DND-41 (cell line): ENCODE data around the gene SYNGR3.
"Not testable (repeated sequence)": the region's sequence is repeated elsewhere in the genome, so short reads cannot be mapped to it uniquely, and the experiment has no call there.

Source experiments
- CTCF ChIP-seq: IDR thresholded peaks from 2 replicates; pipeline ENCODE4 v1.5.1; 2012; ENCODE audit warnings: borderline replicate concordance, low read length, moderate library complexity, mild to moderate bottlenecking; ENCODE audit not compliant: poor library complexity, severe bottlenecking; ENCODE audit errors: extremely low read depth
- EZH2 ChIP-seq: IDR thresholded peaks from 3 replicates; pipeline ENCODE4 v1.6.1; 2012; ENCODE audit warnings: borderline replicate concordance, low read depth, mild to moderate bottlenecking, moderate library complexity, low read length, inconsistent platforms; ENCODE audit not compliant: severe bottlenecking

- TF ChIP-seq CTCF, EZH2: not testable (repeated sequence)
These were observed 32.2 kb upstream of the SYNGR3 start for GRCh38 chr16:1957434-1958142.
